Spleen (tissue), 11 donors: ENCODE results near the gene MBNL2. TPM values are rescaled to one million over a fixed set of nuclear protein-coding genes. Genes with fewer than 3 reads are reported as not detected.

Experiments
- DNase-seq: peaks from one replicate; pipeline ENCODE4 v3.0.0-alpha.2; 2020
- H3K27ac ChIP-seq, 8 donors: fragments of 200-600 bp; sonication (generic) in 7 of 8; 1 replicate in 4 of 8; 2 replicates in 4 of 8; pipeline versions ENCODE4 v1.5.0 to v1.8.0; 2016 to 2021; ENCODE audit warnings: inconsistent platforms in 4 of 8, mild to moderate bottlenecking in 4 of 8, moderate library complexity in 1 of 8
- H3K27me3 ChIP-seq, 7 donors: fragments of 200-600 bp; sonication (generic) in 6 of 7; replicated peaks in 1 of 7; 1 replicate in 4 of 7; 2 replicates in 3 of 7; pipeline versions ENCODE4 v1.5.0 to v1.8.0; 2016 to 2021; ENCODE audit warnings: inconsistent platforms in 3 of 7, mild to moderate bottlenecking in 1 of 7
- H3K36me3 ChIP-seq, 6 donors: fragments of 200-600 bp; sonication (generic) in 5 of 6; 1 replicate in 4 of 6; 2 replicates in 2 of 6; pipeline versions ENCODE4 v1.5.0 to v1.8.0; 2016 to 2021; ENCODE audit warnings: inconsistent platforms in 2 of 6
- H3K4me1 ChIP-seq, 6 donors: fragments of 200-600 bp; sonication (generic) in 5 of 6; 1 replicate in 3 of 6; 2 replicates in 3 of 6; pipeline versions ENCODE4 v1.5.0 to v1.8.0; 2016 to 2021; ENCODE audit warnings: inconsistent platforms in 3 of 6
- H3K4me3 ChIP-seq, 8 donors: fragments of 200-600 bp; sonication (generic) in 7 of 8; 1 replicate in 4 of 8; 2 replicates in 4 of 8; pipeline versions ENCODE4 v1.5.0 to v1.8.0; 2016 to 2021; ENCODE audit warnings: inconsistent platforms in 4 of 8, mild to moderate bottlenecking in 4 of 8, moderate library complexity in 2 of 8
- H3K9me3 ChIP-seq, 8 donors: fragments of 200-600 bp; sonication (generic) in 7 of 8; 1 replicate in 4 of 8; 2 replicates in 4 of 8; pipeline versions ENCODE4 v1.5.0 to v1.8.0; 2016 to 2021; ENCODE audit warnings: inconsistent platforms in 4 of 8
- CTCF ChIP-seq, 11 experiments: fragments of 200-600 bp in 7 of 11; fragments of 450-650 bp in 4 of 11; sonication (generic) in 4 of 11; IDR thresholded peaks in 8 of 11; conservative IDR thresholded peaks in 3 of 11; 1 replicate in 7 of 11; 2 replicates in 4 of 11; pipeline versions ENCODE4 v1.4.0 to v1.8.0; 2016 to 2021; ENCODE audit warnings: antibody characterized with exemption in 11 of 11, inconsistent platforms in 4 of 11, mild to moderate bottlenecking in 1 of 11
- POLR2A ChIP-seq, 3 donors: fragments of 450-650 bp; IDR thresholded peaks; one replicate each; pipeline ENCODE4 v1.5.1; 2017; ENCODE audit warnings: antibody characterized with exemption in 3 of 3, mild to moderate bottlenecking in 1 of 3
- POLR2AphosphoS5 ChIP-seq, 3 donors: sonication (generic); formaldehyde crosslinking; IDR thresholded peaks; one replicate each; pipeline ENCODE4 v1.5.1; 2017; ENCODE audit warnings: antibody characterized with exemption in 3 of 3
- WGBS, 5 donors: extraction: QIAGEN DNeasy Blood & Tissue Kit in 3 of 5; methylation state at CpG; one replicate each; pipeline versions ENCODE4 v1.1.5 to v1.1.7; 2013 to 2018; 5-methylcytosine and 5-hydroxymethylcytosine counted together
- intact Hi-C: fragments of 100-400 bp; cut with DNase I; formaldehyde crosslinking; loops from one replicate; pipeline ENCODE4 v1.15.0; 2023; ENCODE audit warnings: low total_unique reads
- polyA plus RNA-seq, 3 donors: library from polyadenylated mRNA; stranded (reverse); fragments of 200-250 nt; gene quantifications; one replicate each; pipeline ENCODE4 v1.2.1, GENCODE V29; 2013
- total RNA-seq, 7 donors: library from RNA; depleted of rRNA in 3 of 7; stranded (reverse); fragments of >200 nt in 3 of 7; fragmentation: NEBNext Ultra II Directional in 4 of 7; extraction: Animal tissue kit (Norgen Biotek cat#: 25700) in 4 of 7; gene quantifications; one replicate each; pipeline versions ENCODE4 v1.1.0 to v1.2.1, GENCODE V29; 2016 to 2021
- donor health status: healthy with polysubstance abuse.
- donor health status: DM: no; HTN: no; CAD: no; lungs with moderate emphysema.
- donor health status: DM: no; HTN: no; CAD: no.
- donor health status: Bipolar disorder and iron deficiency.
- donor health status: healthy.
- donor health status: DM: no; HTN: no; CAD: no.
- donor health status: DM: yes; HTN: yes; CAD: no.

The MBNL2 gene
- total and polyA plus RNA-seq, 10 donors = 7.0 to 56.3 (median 31.1) TPM

GRCh38 chr13:97429681-97430081, 207.5 kb downstream of the MBNL2 start:
- peaks cover 4 to 28% (median 11%) of the 10 kb centered on the region in 6 donors for H3K4me1 ChIP-seq
- H3K4me3 ChIP-seq = peak overlapping the region in 2 of 8 donors; percentile 6 to 24
- DNase-seq = no peak
- peak overlapping the region in 7 of 8 donors; percentile 3 to 46 (median 35) for H3K27ac ChIP-seq
- intact Hi-C loops = loop anchor here (10.0 kb wide), 1 partner anchor 225 kb away; no protein-coding TSS in a partner anchor
- H3K9me3 ChIP-seq = no peaks in the 10 kb centered on the region
- no peaks in the 10 kb centered on the region for H3K27me3 ChIP-seq
- H3K36me3 ChIP-seq = no peaks in the 10 kb centered on the region
- 59 to 73% (median 64%) methylated on average over 6 of the region's 6 CpGs for WGBS, 5 donors
- TF ChIP-seq POLR2A (IDR thresholded peaks at IDR 0.05) (no peak), CTCF (IDR thresholded peaks at IDR 0.05 in 8 of 11, conservative IDR thresholded peaks at IDR 0.05 in 3 of 11) (no peak), POLR2AphosphoS5 (IDR thresholded peaks at IDR 0.05) (no peak)

GRCh38 chr13:97430296-97430695, 208.2 kb downstream of the MBNL2 start:
- no peaks in the 10 kb centered on the region for H3K27me3 ChIP-seq
- peaks cover 4 to 34% (median 15%) of the 10 kb centered on the region in 6 donors for H3K4me1 ChIP-seq
- intact Hi-C loops = loop anchor here (10.0 kb wide), 1 partner anchor 225 kb away; no protein-coding TSS in a partner anchor
- DNase-seq = no peak
- 79 to 94% (median 83%) methylated on average over 4 of the region's 4 CpGs for WGBS, 5 donors
- H3K36me3 ChIP-seq = no peaks in the 10 kb centered on the region
- H3K4me3 ChIP-seq = no peak overlapping the region
- peak overlapping the region in 6 of 8 donors; percentile 3 to 46 (median 37) for H3K27ac ChIP-seq
- H3K9me3 ChIP-seq = no peaks in the 10 kb centered on the region
- TF ChIP-seq POLR2A (IDR thresholded peaks at IDR 0.05) = no peak
- no peak for TF ChIP-seq POLR2AphosphoS5 (IDR thresholded peaks at IDR 0.05)
- TF ChIP-seq CTCF (IDR thresholded peaks at IDR 0.05 in 8 of 11, conservative IDR thresholded peaks at IDR 0.05 in 3 of 11) = no peak

- no peak for DNase-seq
- TF ChIP-seq POLR2A (IDR thresholded peaks at IDR 0.05) = no peak
- TF ChIP-seq CTCF (IDR thresholded peaks at IDR 0.05 in 8 of 11, conservative IDR thresholded peaks at IDR 0.05 in 3 of 11) = no peak
- TF ChIP-seq POLR2AphosphoS5 (IDR thresholded peaks at IDR 0.05) = no peak
- WGBS, 5 donors = 75 to 95% (median 86%) methylated on average over 4 of the region's 4 CpGs
- no peak overlapping the region for H3K27ac ChIP-seq
- H3K9me3 ChIP-seq = no peaks in the 10 kb centered on the region
- H3K27me3 ChIP-seq = no peaks in the 10 kb centered on the region
- no peak overlapping the region for H3K4me3 ChIP-seq
- H3K36me3 ChIP-seq = no peaks in the 10 kb centered on the region
- peaks cover 7 to 43% (median 25%) of the 10 kb centered on the region in 6 donors for H3K4me1 ChIP-seq
- intact Hi-C loops = loop anchor here (10.0 kb wide), 1 partner anchor 224 kb away; no protein-coding TSS in a partner anchor
These were observed 209.1 kb downstream of the MBNL2 start for GRCh38 chr13:97431171-97431764.

- TF ChIP-seq CTCF (IDR thresholded peaks at IDR 0.05 in 8 of 11, conservative IDR thresholded peaks at IDR 0.05 in 3 of 11) = no peak
- intact Hi-C loops = loop anchor here (10.0 kb wide), 1 partner anchor 222 kb away; no protein-coding TSS in a partner anchor
- no peaks in the 10 kb centered on the region for H3K9me3 ChIP-seq
These were observed 210.2 kb downstream of the MBNL2 start for GRCh38 chr13:97432232-97432916.

More at GRCh38 chr13:97432232-97432916, 210.2 kb downstream of the MBNL2 start:
- WGBS, 5 donors = 5 to 16% (median 8%) methylated on average over 19 of the region's 19 CpGs
- DNase-seq = no peak
- Histone ChIP-seq H3K27me3 (no peaks in the 10 kb centered on the region), H3K4me3 (peak overlapping the region; percentile 59 to 83 (median 68)), H3K27ac (peak overlapping the region; percentile 64 to 100 (median 100)), H3K36me3 (no peaks in the 10 kb centered on the region), H3K4me1 (peaks cover 7 to 54% (median 36%) of the 10 kb centered on the region in 6 donors)
